Neural crest cell (in vitro differentiated cells): ENCODE data around the gene CARMIL1. TPM values are rescaled to one million over a fixed set of nuclear protein-coding genes. Genes with fewer than 3 reads are reported as not detected.

ENCODE experiments used
- DNase-seq: peaks from one replicate; pipeline ENCODE4 v3.0.0; 2021; ENCODE audit warnings: low read depth, mixed read lengths, low spot score
- H3K27ac Mint-ChIP-seq: one replicate; pipeline ENCODE4 v1.8.0; 2021; ENCODE audit warnings: mild to moderate bottlenecking, mixed read lengths; ENCODE audit not compliant: unreplicated experiment
- H3K27me3 Mint-ChIP-seq: 2 replicates; pipeline ENCODE4 v1.8.0; 2021; ENCODE audit warnings: low read depth, mild to moderate bottlenecking, mixed read lengths
- H3K36me3 Mint-ChIP-seq: 2 replicates; pipeline ENCODE4 v1.8.0; 2021; ENCODE audit warnings: low read depth, mild to moderate bottlenecking, mixed read lengths
- H3K4me1 Mint-ChIP-seq: 2 replicates; pipeline ENCODE4 v1.8.0; 2021; ENCODE audit warnings: mixed read lengths
- H3K4me3 Mint-ChIP-seq: one replicate; pipeline ENCODE4 v1.8.0; 2021; ENCODE audit warnings: mild to moderate bottlenecking, mixed read lengths
- H3K9me3 Mint-ChIP-seq: 2 replicates; pipeline ENCODE4 v1.8.0; 2021; ENCODE audit warnings: mixed read lengths
- total RNA-seq: library from RNA; stranded (reverse); gene quantifications from 2 replicates; pipeline ENCODE4 v1.2.1, GENCODE V29; 2021
- TF ChIP-seq, protein P1 (sequence below): fragments of 200-600 bp; sonication (generic); conservative IDR thresholded peaks from 2 replicates; pipeline ENCODE4 v1.5.0; 2021; ENCODE audit warnings: antibody characterized with exemption, mild to moderate bottlenecking

Gene CARMIL1
- total RNA-seq, 1 donor from 2014 or later, result 4.5 TPM

GRCh38 chr6:25427549-25427948 lies 148.4 kb downstream of the CARMIL1 start:
- no peaks in the 10 kb centered on the region for H3K27me3 Mint-ChIP-seq
- TF ChIP-seq, protein P1, sequence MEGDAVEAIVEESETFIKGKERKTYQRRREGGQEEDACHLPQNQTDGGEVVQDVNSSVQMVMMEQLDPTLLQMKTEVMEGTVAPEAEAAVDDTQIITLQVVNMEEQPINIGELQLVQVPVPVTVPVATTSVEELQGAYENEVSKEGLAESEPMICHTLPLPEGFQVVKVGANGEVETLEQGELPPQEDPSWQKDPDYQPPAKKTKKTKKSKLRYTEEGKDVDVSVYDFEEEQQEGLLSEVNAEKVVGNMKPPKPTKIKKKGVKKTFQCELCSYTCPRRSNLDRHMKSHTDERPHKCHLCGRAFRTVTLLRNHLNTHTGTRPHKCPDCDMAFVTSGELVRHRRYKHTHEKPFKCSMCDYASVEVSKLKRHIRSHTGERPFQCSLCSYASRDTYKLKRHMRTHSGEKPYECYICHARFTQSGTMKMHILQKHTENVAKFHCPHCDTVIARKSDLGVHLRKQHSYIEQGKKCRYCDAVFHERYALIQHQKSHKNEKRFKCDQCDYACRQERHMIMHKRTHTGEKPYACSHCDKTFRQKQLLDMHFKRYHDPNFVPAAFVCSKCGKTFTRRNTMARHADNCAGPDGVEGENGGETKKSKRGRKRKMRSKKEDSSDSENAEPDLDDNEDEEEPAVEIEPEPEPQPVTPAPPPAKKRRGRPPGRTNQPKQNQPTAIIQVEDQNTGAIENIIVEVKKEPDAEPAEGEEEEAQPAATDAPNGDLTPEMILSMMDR, result no peak
- H3K9me3 Mint-ChIP-seq, result no peaks in the 10 kb centered on the region
- H3K4me1 Mint-ChIP-seq, result peaks cover 9% of the 10 kb centered on the region
- H3K27ac Mint-ChIP-seq, result no peak overlapping the region
- H3K36me3 Mint-ChIP-seq, result no peaks in the 10 kb centered on the region
- H3K4me3 Mint-ChIP-seq, result no peak overlapping the region
- no peak for DNase-seq

DNA sequence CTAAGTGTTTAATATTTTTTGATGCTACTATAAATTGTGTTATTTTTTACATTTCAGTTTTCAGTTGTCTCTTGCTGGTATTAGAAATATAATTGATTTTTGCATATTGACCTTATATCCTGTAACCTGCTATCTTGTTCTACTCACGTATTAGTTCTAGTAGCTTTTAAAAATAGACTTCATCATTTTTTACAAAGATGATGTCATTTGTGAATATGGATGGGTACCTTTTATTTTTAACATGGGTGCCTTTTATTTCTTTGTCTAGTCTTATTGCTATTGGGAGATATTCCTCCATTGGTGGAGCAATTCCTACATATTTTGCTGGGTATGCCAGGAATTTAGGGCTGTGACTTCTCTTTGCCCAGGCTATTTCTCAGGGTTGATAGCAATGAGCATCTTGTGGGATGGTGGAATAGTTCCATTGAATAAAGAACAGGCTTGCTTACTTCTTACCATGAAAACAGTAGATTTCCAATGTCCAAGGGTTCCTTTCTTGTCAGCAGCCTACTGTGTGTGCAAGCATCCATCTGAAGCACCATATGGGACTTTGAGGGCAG lies 149.7 kb downstream of the CARMIL1 start:
- Mint-ChIP-seq H3K36me3 (no peaks in the 10 kb centered on the region), H3K4me3 (no peak overlapping the region), H3K9me3 (no peaks in the 10 kb centered on the region), H3K4me1 (peaks cover 9% of the 10 kb centered on the region), H3K27ac (no peak overlapping the region), H3K27me3 (no peaks in the 10 kb centered on the region)
- TF ChIP-seq, protein P1, result no peak
- DNase-seq, result no peak

- Mint-ChIP-seq H3K36me3 (no peaks in the 10 kb centered on the region), H3K27me3 (no peaks in the 10 kb centered on the region), H3K9me3 (no peaks in the 10 kb centered on the region), H3K4me1 (peaks cover 9% of the 10 kb centered on the region), H3K4me3 (no peak overlapping the region), H3K27ac (no peak overlapping the region)
- TF ChIP-seq, protein P1, result no peak
- no peak for DNase-seq
Observed at GRCh38 chr6:25431306-25431974, 152.3 kb downstream of the CARMIL1 start.

DNA sequence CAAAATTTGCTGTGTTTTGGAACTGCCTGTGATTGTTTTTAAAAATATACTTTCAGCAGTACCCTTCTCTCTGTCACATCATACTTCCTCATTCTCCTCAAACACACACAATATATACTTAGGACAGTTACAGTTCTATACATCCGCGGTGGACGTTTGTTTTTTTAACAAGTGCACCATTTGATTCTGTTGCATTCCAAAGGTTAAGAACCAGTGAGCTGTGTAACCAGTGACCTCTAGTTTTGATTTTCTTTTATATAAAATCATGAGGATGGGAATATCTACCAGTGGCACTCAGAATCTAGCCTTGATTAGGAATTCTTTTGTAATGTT lies 152.8 kb downstream of the CARMIL1 start:
- TF ChIP-seq, protein P1, result no peak
- Mint-ChIP-seq H3K36me3 (no peaks in the 10 kb centered on the region), H3K9me3 (no peaks in the 10 kb centered on the region), H3K27me3 (no peaks in the 10 kb centered on the region), H3K27ac (no peak overlapping the region), H3K4me3 (no peak overlapping the region), H3K4me1 (peaks cover 9% of the 10 kb centered on the region)
- no peak for DNase-seq

DNA sequence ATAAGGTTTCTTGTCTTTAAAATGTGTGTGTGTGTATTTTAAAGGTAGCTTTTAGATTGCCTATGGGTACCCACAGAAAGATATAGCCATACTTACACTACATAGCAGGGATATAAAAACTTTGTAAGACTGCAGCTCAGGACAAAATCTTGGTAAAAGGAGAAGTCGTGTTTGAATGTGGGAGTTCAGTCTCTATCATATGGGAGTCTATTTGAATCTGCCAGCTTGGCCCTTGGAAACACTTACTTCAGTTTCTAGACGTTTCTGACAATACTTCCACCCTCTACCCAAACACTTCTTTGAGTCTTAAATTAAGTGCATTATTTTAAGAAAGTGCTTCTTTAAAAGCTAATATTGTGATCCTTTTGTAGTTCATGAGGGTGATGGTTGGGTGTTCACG lies 155.7 kb downstream of the CARMIL1 start:
- no peaks in the 10 kb centered on the region for H3K9me3 Mint-ChIP-seq
- no peak overlapping the region for H3K4me3 Mint-ChIP-seq
- no peak overlapping the region for H3K27ac Mint-ChIP-seq
- TF ChIP-seq, protein P1, result no peak
- no peak for DNase-seq
- H3K27me3 Mint-ChIP-seq, result no peaks in the 10 kb centered on the region
- no peaks in the 10 kb centered on the region for H3K36me3 Mint-ChIP-seq
- H3K4me1 Mint-ChIP-seq, result peaks cover 9% of the 10 kb centered on the region
